H1 (cell line): ENCODE data around the gene MYBPH. TPM values are rescaled to one million over a fixed set of nuclear protein-coding genes. Genes with fewer than 3 reads are reported as not detected.

Experiments used
- GTF2F1 ChIP-seq: IDR thresholded peaks from 2 replicates; pipeline ENCODE4 v1.6.1; 2012; ENCODE audit warnings: low read depth, low read length, improper control_type of control experiment, borderline replicate concordance
- polyA plus RNA-seq, 7 experiments: library from polyadenylated mRNA; depleted of rRNA in 3 of 7; stranded (reverse) in 5 of 7; unstranded in 2 of 7; fragments of >200 nt in 5 of 7; fragments of 200-250 nt in 2 of 7; gene quantifications; 1 replicate in 5 of 7; 2 replicates in 1 of 7; 4 replicates in 1 of 7; pipeline versions ENCODE4 v1.2.1 to v1.2.3, GENCODE V29; 2011 to 2013; ENCODE audit warnings: missing spikeins in 2 of 7, mixed read lengths in 2 of 7
- total RNA-seq: library from RNA; stranded (reverse); fragmentation: NEBNext Ultra II Directional; extraction: Animal tissue kit (Norgen Biotek cat#: 25700); gene quantifications from 2 replicates; pipeline ENCODE4 v1.2.1, GENCODE V29; 2021
- TF ChIP-seq, protein P1 (sequence below): IDR thresholded peaks from 2 replicates; pipeline ENCODE4 v1.6.1; 2012; ENCODE audit warnings: inconsistent platforms

Gene MYBPH
- total and polyA plus RNA-seq, 2 of the 8 experiments (the other 6 are each of a cell fraction or from before 2014, with no cell fraction given) = not detected

DNA sequence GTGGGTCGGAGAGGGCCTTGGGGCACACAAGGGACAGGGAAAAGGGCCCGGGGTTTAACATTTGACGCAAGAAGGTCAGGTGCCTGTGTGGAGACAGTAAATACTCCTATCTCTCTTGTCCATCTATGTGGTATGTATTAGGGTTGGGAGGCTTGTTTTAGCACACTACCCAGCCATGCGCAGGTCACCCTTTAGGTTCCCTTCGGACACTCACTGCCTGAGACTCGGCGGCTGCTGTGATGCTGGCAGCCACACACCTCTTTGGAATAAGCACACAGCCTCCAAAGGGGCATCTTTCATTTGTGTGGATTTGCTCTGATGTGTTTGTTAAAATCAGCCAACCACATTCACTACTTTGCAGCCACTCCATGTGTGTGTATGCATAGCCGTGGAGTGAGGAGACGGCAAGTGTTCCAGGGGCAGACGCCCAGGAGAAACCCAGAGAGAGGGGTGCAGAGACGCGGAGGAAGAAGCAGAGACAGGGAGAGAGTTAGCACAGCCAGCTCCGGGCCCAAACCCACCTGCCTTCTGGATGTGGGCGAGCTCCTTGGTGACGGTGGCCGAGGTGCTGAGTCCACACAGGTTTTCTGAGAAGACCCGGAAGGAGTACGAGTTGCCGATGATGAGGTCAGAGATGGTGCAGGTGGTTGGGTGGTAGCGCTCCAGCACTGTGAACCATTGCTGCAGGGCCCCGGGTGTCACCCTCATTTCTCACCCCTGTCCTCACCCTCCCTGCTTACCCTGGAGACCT is 5.7 kb downstream of the MYBPH start (continued):
- TF ChIP-seq, protein P1, sequence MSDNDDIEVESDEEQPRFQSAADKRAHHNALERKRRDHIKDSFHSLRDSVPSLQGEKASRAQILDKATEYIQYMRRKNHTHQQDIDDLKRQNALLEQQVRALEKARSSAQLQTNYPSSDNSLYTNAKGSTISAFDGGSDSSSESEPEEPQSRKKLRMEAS = no peak
- TF ChIP-seq GTF2F1 = no peak
